IPS-18a (cell line): ENCODE measurements around the gene ZFYVE26.
A peak's percentile ranks its signal among the peaks of the same experiment; 100 is the strongest.

ENCODE experiments used
- H3K27ac ChIP-seq: one replicate; pipeline ENCODE4 v1.5.1; 2013; ENCODE audit warnings: low read length
- H3K27me3 ChIP-seq: one replicate; pipeline ENCODE4 v1.6.1; 2013; ENCODE audit warnings: mild to moderate bottlenecking, low read length; ENCODE audit not compliant: control insufficient read depth, insufficient read depth
- H3K36me3 ChIP-seq: one replicate; pipeline ENCODE4 v1.6.1; 2013; ENCODE audit warnings: low read depth, low read length; ENCODE audit not compliant: control insufficient read depth
- H3K4me1 ChIP-seq: one replicate; pipeline ENCODE4 v1.6.1; 2013; ENCODE audit warnings: low read depth, low read length; ENCODE audit not compliant: control insufficient read depth
- H3K4me3 ChIP-seq: one replicate; pipeline ENCODE4 v1.5.1; 2013; ENCODE audit warnings: low read length
- H3K9ac ChIP-seq: one replicate; pipeline ENCODE4 v1.6.1; 2013; ENCODE audit warnings: mild to moderate bottlenecking, low read length, moderate library complexity
- H3K9me3 ChIP-seq: one replicate; pipeline ENCODE4 v1.6.1; 2013; ENCODE audit warnings: low read depth, low read length; ENCODE audit not compliant: control insufficient read depth

The ZFYVE26 gene

GRCh38 chr14:67816326-67817002 lies at the start of gene ZFYVE26:
Gene ZFYVE26 (minus strand): TSS chr14:67816590. CDS start chr14:67815963, 627 bp downstream.
- H3K9me3 ChIP-seq: no peaks in the 10 kb centered on the region
- H3K36me3 ChIP-seq: peaks cover 19% of the 10 kb centered on the region
- H3K27ac ChIP-seq: peak within 1 kb of the TSS; percentile 64
- H3K4me3 ChIP-seq: peak within 1 kb of the TSS; percentile 73
- peaks cover 15% of the 10 kb centered on the region for H3K4me1 ChIP-seq
- peak within 1 kb of the TSS; percentile 87 for H3K9ac ChIP-seq
- H3K27me3 ChIP-seq: no peaks in the 10 kb centered on the region

DNA sequence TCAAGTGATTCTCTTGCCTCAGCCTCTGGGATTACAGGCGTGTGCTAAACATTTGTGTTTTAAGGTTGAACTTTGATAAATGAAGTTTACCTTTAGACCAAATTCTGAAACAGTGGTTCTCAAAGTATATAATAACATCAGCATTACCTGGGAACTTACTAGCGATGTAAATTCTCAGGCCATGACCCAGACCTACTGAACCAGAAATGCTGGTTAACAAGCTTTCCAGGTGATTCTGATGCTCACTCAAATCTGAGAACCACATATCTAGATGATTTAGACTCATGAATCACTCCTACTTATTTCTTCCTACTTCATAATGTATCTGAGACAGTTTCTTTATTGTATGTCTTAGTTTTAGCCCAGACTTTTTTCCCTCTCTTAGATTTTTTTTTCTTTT lies 46.8 kb upstream of the ZFYVE26 start:
- Histone ChIP-seq H3K27ac (no peak overlapping the region), H3K9me3 (no peaks in the 10 kb centered on the region), H3K27me3 (no peaks in the 10 kb centered on the region), H3K4me3 (no peak overlapping the region), H3K4me1 (no peaks in the 10 kb centered on the region), H3K36me3 (no peaks in the 10 kb centered on the region), H3K9ac (no peak overlapping the region)

DNA sequence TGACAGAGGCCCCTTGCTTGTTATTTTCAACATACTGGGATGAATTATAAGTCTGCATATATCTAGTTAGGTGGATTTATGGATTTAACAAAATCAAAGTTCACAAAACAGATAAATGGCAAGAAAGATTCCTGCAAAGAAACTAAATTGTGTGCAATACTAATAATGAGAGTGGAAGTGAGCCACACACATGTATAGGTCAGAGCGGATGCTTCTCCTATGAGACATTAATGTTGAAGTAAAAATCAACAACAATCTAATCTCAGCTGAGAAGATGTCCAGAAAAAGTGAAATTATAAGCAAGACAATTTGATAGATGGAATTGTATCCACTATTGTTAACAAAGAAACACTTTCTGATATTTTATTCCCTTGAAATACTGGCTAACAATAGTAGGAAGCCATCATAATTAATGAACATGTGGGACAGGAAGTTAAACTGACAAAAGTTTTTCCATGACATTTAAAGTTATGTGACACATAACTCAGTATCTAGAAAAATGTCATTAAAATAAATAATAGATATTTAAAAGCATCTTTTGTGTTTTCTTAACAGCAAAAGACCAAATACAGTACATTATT lies 42.9 kb upstream of the ZFYVE26 start:
- H3K4me3 ChIP-seq: no peak overlapping the region
- no peak overlapping the region for H3K27ac ChIP-seq
- H3K9me3 ChIP-seq: no peaks in the 10 kb centered on the region
- no peaks in the 10 kb centered on the region for H3K36me3 ChIP-seq
- H3K27me3 ChIP-seq: no peaks in the 10 kb centered on the region
- no peak overlapping the region for H3K9ac ChIP-seq
- H3K4me1 ChIP-seq: no peaks in the 10 kb centered on the region

DNA sequence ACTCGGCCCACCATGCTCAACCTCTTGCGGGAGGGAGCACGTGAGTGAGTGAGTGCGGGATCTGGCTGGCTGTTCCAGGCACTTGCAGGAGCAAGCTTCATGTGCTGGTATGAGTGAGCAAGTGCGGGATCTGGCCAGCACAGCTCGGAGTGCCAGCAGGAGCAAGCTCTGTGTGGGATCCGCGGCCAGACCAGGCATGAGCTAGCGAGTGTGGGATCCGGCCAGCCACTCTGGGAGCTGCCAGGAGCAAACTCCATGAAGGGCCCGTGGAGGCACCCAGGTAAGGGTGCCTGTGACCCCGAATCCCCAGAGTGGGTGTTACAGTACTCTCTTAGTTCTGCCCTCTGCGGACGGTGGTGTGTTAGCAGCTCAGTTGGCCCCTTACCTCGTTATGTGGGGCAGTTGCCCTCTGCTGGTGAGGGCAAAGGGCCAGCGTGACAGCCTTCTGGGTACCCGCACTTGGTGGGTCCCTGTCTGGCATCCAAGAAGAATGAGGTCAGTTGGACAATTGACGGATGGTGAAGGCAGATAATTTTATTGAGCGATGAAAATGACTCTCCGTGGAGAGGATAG lies 41.5 kb upstream of the ZFYVE26 start:
- Histone ChIP-seq H3K9me3 (no peaks in the 10 kb centered on the region), H3K9ac (no peak overlapping the region), H3K4me1 (no peaks in the 10 kb centered on the region), H3K36me3 (no peaks in the 10 kb centered on the region), H3K27me3 (no peaks in the 10 kb centered on the region), H3K27ac (no peak overlapping the region), H3K4me3 (no peak overlapping the region)

DNA sequence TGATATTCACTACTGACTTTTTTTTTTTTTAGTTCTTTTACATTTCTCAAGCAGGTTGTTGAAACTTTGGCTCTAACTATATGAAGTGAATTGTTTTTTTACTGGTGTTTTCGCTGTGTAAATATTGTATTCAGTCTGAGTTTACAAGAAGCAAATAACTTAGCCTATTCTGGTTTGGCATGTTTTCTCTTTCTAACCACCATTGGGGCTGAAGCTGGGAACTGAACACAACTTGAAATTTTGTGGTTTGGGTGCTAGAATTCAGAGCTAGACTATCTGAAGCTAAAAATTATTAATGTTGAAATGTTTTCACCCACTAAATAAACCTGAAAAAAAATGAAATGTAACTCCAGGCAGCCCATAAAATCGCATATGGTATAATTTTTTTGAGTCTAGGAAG lies 40.4 kb upstream of the ZFYVE26 start:
- Histone ChIP-seq H3K36me3 (no peaks in the 10 kb centered on the region), H3K27me3 (no peaks in the 10 kb centered on the region), H3K4me3 (no peak overlapping the region), H3K9me3 (no peaks in the 10 kb centered on the region), H3K27ac (no peak overlapping the region), H3K4me1 (no peaks in the 10 kb centered on the region), H3K9ac (no peak overlapping the region)

- Histone ChIP-seq H3K9ac (no peak overlapping the region), H3K27me3 (no peaks in the 10 kb centered on the region), H3K9me3 (no peaks in the 10 kb centered on the region), H3K27ac (no peak overlapping the region), H3K36me3 (no peaks in the 10 kb centered on the region), H3K4me1 (no peaks in the 10 kb centered on the region), H3K4me3 (no peak overlapping the region)
These were observed 37.3 kb upstream of the ZFYVE26 start for GRCh38 chr14:67853715-67854114.

GRCh38 chr14:67852926-67853604 lies 36.7 kb upstream of the ZFYVE26 start:
- no peak overlapping the region for H3K4me3 ChIP-seq
- H3K27ac ChIP-seq: no peak overlapping the region
- H3K9ac ChIP-seq: no peak overlapping the region
- no peaks in the 10 kb centered on the region for H3K9me3 ChIP-seq
- no peaks in the 10 kb centered on the region for H3K36me3 ChIP-seq
- no peaks in the 10 kb centered on the region for H3K27me3 ChIP-seq
- H3K4me1 ChIP-seq: no peaks in the 10 kb centered on the region

DNA sequence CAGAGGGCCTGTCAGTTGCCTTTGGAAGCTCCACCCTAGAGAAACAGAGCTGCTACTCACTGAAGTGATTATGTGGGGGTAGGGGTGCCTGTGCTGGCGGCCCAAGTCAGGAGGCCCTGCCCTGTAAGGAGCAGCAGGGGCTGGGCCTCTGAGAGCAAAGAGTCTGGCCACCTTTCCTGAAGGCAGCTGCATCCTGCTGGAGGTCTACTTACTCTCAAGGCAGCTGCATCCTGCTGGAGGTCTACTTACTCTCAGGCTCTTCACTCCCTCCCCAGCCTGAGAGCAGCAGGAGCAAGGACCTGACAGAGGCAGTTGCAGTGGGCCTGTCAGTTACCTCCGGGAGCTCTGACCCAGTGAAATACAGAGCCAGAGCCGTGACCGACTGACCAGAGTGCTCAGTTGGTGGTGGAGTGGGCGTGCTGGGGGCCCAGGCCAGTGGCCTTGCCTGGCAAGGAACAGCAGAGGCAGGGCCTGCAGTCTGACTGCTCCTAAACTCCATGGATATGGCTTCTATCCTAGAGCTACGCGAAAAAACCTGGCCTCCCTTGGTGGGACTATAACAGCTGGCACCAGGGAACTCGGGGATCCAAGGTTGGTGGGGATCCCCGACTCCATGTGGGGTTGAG lies 35.5 kb upstream of the ZFYVE26 start:
- Histone ChIP-seq H3K4me1 (no peaks in the 10 kb centered on the region), H3K36me3 (no peaks in the 10 kb centered on the region), H3K9ac (no peak overlapping the region), H3K4me3 (no peak overlapping the region), H3K27ac (no peak overlapping the region), H3K9me3 (no peaks in the 10 kb centered on the region), H3K27me3 (no peaks in the 10 kb centered on the region)

DNA sequence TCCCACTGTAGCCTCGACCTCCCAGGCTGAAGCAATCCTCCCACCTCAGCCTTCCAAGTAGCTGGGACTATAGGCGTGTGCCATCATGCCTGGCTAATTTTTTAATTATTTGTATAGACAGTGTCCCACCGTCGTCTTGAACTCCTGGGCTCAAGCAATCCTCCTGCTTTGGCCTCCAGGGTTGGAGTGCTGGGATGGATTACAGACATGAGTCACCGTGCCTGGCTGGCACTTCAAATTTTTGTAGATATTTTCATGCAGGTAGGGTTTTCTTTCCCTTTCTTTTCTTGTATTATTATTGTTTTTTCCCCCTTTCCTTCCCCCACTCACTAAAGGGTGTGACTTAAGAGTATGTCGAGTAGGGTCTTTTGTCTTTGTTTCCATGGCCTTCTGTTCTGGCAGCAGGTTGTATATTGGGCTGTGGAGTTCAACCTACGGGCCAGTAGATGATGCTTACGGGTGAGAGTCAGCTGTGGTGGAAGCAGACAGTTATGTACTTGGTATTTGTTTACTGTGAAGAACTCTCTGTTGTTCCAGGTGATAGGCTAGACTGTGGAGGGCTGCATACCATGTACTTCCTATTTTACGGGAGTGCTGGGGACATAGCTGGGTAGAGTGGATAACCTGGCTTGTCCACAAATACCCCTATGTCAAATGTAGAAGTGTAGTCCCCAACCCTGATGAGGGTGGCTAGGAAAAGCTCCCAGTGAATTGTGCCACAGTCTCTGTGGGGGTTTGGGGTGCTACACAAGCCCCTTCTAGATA lies 33.9 kb upstream of the ZFYVE26 start:
- Histone ChIP-seq H3K4me1 (no peaks in the 10 kb centered on the region), H3K27ac (no peak overlapping the region), H3K9ac (no peak overlapping the region), H3K36me3 (no peaks in the 10 kb centered on the region), H3K9me3 (no peaks in the 10 kb centered on the region), H3K4me3 (no peak overlapping the region), H3K27me3 (no peaks in the 10 kb centered on the region)

- no peaks in the 10 kb centered on the region for H3K9me3 ChIP-seq
- no peak overlapping the region for H3K27ac ChIP-seq
- no peaks in the 10 kb centered on the region for H3K36me3 ChIP-seq
- no peak overlapping the region for H3K9ac ChIP-seq
- H3K27me3 ChIP-seq: no peaks in the 10 kb centered on the region
- no peaks in the 10 kb centered on the region for H3K4me1 ChIP-seq
- no peak overlapping the region for H3K4me3 ChIP-seq
These were observed 29.7 kb upstream of the ZFYVE26 start for GRCh38 chr14:67846029-67846610.
